Kidney capillary endothelial cell (primary cell): Measurements from ENCODE around the gene UBASH3B.

Experiments used
- DNase-seq: peaks from one replicate; pipeline ENCODE4 v3.0.0-alpha.2; 2018; ENCODE audit warnings: low spot score

The UBASH3B gene

GRCh38 chr11:122732342-122733315, 77.1 kb downstream of the UBASH3B start:
- DNase-seq: no peak

GRCh38 chr11:122733318-122733717, 77.8 kb downstream of the UBASH3B start:
- no peak for DNase-seq

GRCh38 chr11:122734848-122735496, 79.5 kb downstream of the UBASH3B start:
- DNase-seq: no peak

- DNase-seq: no peak
These were observed 82.6 kb downstream of the UBASH3B start for GRCh38 chr11:122737951-122738693.

GRCh38 chr11:122741613-122742300, 86.2 kb downstream of the UBASH3B start:
- no peak for DNase-seq

GRCh38 chr11:122742301-122743018, 86.9 kb downstream of the UBASH3B start:
- DNase-seq: no peak

GRCh38 chr11:122743097-122743741, 87.7 kb downstream of the UBASH3B start:
- DNase-seq: no peak

GRCh38 chr11:122743949-122744348, 88.4 kb downstream of the UBASH3B start:
- no peak for DNase-seq

GRCh38 chr11:122744357-122744756, 88.8 kb downstream of the UBASH3B start:
- no peak for DNase-seq

GRCh38 chr11:122745111-122745510, 89.6 kb downstream of the UBASH3B start:
- DNase-seq: no peak

- no peak for DNase-seq
These were observed 90.5 kb downstream of the UBASH3B start for GRCh38 chr11:122746050-122746478.

- no peak for DNase-seq
These were observed 91.2 kb downstream of the UBASH3B start for GRCh38 chr11:122746611-122747244.

GRCh38 chr11:122747351-122747781, 91.8 kb downstream of the UBASH3B start:
- no peak for DNase-seq

- peak; percentile 48 for DNase-seq
These were observed 93.6 kb downstream of the UBASH3B start for GRCh38 chr11:122749005-122749687.

- no peak for DNase-seq
These were observed 94.5 kb downstream of the UBASH3B start for GRCh38 chr11:122750049-122750448.

- no peak for DNase-seq
These were observed 96.0 kb downstream of the UBASH3B start for GRCh38 chr11:122751292-122752070.

GRCh38 chr11:122754028-122754427, 98.5 kb downstream of the UBASH3B start:
- no peak for DNase-seq

- no peak for DNase-seq
These were observed 99.2 kb downstream of the UBASH3B start for GRCh38 chr11:122754553-122755322.
